GM23338 (cell line): ENCODE data around the gene KCND2. TPM values are rescaled to one million over a fixed set of nuclear protein-coding genes. Genes with fewer than 3 reads are reported as not detected.

ENCODE experiments used
- ATAC-seq: fragments of 200-7000 bp; cut with Tn5 transposase; 3 replicates; pipeline ENCODE4 v1.9.1; 2020
- DNase-seq: peaks from one replicate; pipeline ENCODE4 v3.0.0-alpha.2; 2015; ENCODE audit warnings: low spot score
- H2AFZ ChIP-seq: fragments of 200-600 bp; sonication (generic); 2 replicates; pipeline ENCODE4 v1.8.0; 2016; ENCODE audit warnings: antibody characterized with exemption, mild to moderate bottlenecking, moderate library complexity
- H3F3A ChIP-seq: fragments of 200-600 bp; sonication (generic); replicated peaks from 2 replicates; pipeline ENCODE4 v1.8.0; 2017; ENCODE audit warnings: antibody characterized with exemption, mixed run types, low read depth
- H3K27ac ChIP-seq: fragments of 200-600 bp; sonication (generic); 2 replicates; pipeline ENCODE4 v1.6.1; 2016; ENCODE audit warnings: low read depth
- H3K27me3 ChIP-seq: fragments of 200-600 bp; sonication (generic); 2 replicates; pipeline ENCODE4 v1.8.0; 2016; ENCODE audit warnings: mild to moderate bottlenecking, mixed run types, moderate library complexity; ENCODE audit not compliant: insufficient read depth
- H3K36me3 ChIP-seq: fragments of 200-600 bp; sonication (generic); 2 replicates; pipeline ENCODE4 v1.8.0; 2016; ENCODE audit warnings: mild to moderate bottlenecking; ENCODE audit not compliant: insufficient read depth
- H3K4me1 ChIP-seq: fragments of 200-600 bp; sonication (generic); 2 replicates; pipeline ENCODE4 v1.8.0; 2016; ENCODE audit warnings: mild to moderate bottlenecking, moderate library complexity; ENCODE audit not compliant: insufficient read depth
- H3K4me2 ChIP-seq: fragments of 200-600 bp; sonication (generic); 2 replicates; pipeline ENCODE4 v1.7.1; 2017; ENCODE audit warnings: mixed run types
- H3K4me3 ChIP-seq: fragments of 200-600 bp; sonication (generic); 2 replicates; pipeline ENCODE4 v1.6.1; 2016; ENCODE audit warnings: mixed run types
- H3K79me2 ChIP-seq: fragments of 200-600 bp; sonication (generic); replicated peaks from 2 replicates; pipeline ENCODE4 v1.8.0; 2017; ENCODE audit warnings: mild to moderate bottlenecking; ENCODE audit not compliant: insufficient read depth
- H3K9me2 ChIP-seq: fragments of 200-600 bp; sonication (generic); 2 replicates; pipeline ENCODE4 v1.8.0; 2017; ENCODE audit not compliant: insufficient read depth
- H4K20me1 ChIP-seq: fragments of 200-600 bp; sonication (generic); replicated peaks from 2 replicates; pipeline ENCODE4 v1.8.0; 2017; ENCODE audit warnings: mild to moderate bottlenecking; ENCODE audit not compliant: insufficient read depth
- H3K27ac Mint-ChIP-seq: 2 replicates; pipeline ENCODE4 v1.8.0; 2020; ENCODE audit warnings: inconsistent platforms, mild to moderate bottlenecking, moderate library complexity, mixed read lengths
- H3K27me3 Mint-ChIP-seq: 3 replicates; pipeline ENCODE4 v1.8.0; 2022; ENCODE audit warnings: low read depth, mild to moderate bottlenecking, moderate library complexity, mixed read lengths, inconsistent platforms; ENCODE audit not compliant: insufficient read depth, poor library complexity
- H3K36me3 Mint-ChIP-seq: 3 replicates; pipeline ENCODE4 v1.8.0; 2021; ENCODE audit warnings: low read depth, mild to moderate bottlenecking, inconsistent platforms, moderate library complexity, mixed read lengths
- H3K4me1 Mint-ChIP-seq: 3 replicates; pipeline ENCODE4 v1.8.0; 2020; ENCODE audit warnings: mild to moderate bottlenecking, inconsistent platforms, mixed read lengths
- H3K4me3 Mint-ChIP-seq: 3 replicates; pipeline ENCODE4 v1.8.0; 2021; ENCODE audit warnings: moderate library complexity, mild to moderate bottlenecking, inconsistent platforms, mixed read lengths
- H3K9me3 Mint-ChIP-seq: 3 replicates; pipeline ENCODE4 v1.8.0; 2020; ENCODE audit warnings: moderate library complexity, mild to moderate bottlenecking, inconsistent platforms, mixed read lengths
- CREB1 ChIP-seq: fragments of 250-450 bp; sonication (Bioruptor Pico); IDR thresholded peaks from 2 replicates; pipeline ENCODE4 v1.5.0; 2020; ENCODE audit warnings: low read depth, mild to moderate bottlenecking, moderate library complexity
- EZH2 ChIP-seq: fragments of 200-600 bp; sonication (generic); IDR thresholded peaks from one replicate; pipeline ENCODE4 v1.8.0; 2017; ENCODE audit warnings: antibody characterized with exemption, mild to moderate bottlenecking, low read depth; ENCODE audit not compliant: unreplicated experiment
- EZH2phosphoT487 ChIP-seq: fragments of 200-600 bp; sonication (generic); IDR thresholded peaks from one replicate; pipeline ENCODE4 v1.8.1; 2018; ENCODE audit warnings: antibody characterized with exemption; ENCODE audit not compliant: unreplicated experiment
- JUNB ChIP-seq: IDR thresholded peaks from one replicate; pipeline ENCODE4 v1.6.1; 2016; ENCODE audit warnings: antibody characterized with exemption; ENCODE audit not compliant: unreplicated experiment
- NANOG ChIP-seq: IDR thresholded peaks from 2 replicates; pipeline ENCODE4 v1.6.1; 2016; ENCODE audit warnings: antibody characterized with exemption, borderline replicate concordance
- POLR2AphosphoS5 ChIP-seq: IDR thresholded peaks from 2 replicates; pipeline ENCODE4 v1.6.1; 2016; ENCODE audit warnings: antibody characterized with exemption, low read depth
- STAT1 ChIP-seq: IDR thresholded peaks from one replicate; pipeline ENCODE4 v1.6.1; 2016; ENCODE audit warnings: antibody characterized with exemption; ENCODE audit not compliant: unreplicated experiment
- ZNF114 ChIP-seq: fragments of 250-450 bp; sonication (Bioruptor Pico); IDR thresholded peaks from 2 replicates; pipeline ENCODE4 v1.5.0; 2020; ENCODE audit warnings: mild to moderate bottlenecking, moderate library complexity
- ZNF331 ChIP-seq: fragments of 250-450 bp; sonication (Bioruptor Pico); IDR thresholded peaks from 2 replicates; pipeline ENCODE4 v1.5.0; 2020; ENCODE audit warnings: low read depth, mild to moderate bottlenecking, moderate library complexity
- polyA plus RNA-seq: library from polyadenylated mRNA; unstranded; fragments of >200 nt; fragmentation: Nextera tagmentation; extraction: Ambion mirVana; gene quantifications from 2 replicates; pipeline ENCODE4 v1.2.1, GENCODE V29; 2016
- total RNA-seq: library from RNA; depleted of rRNA; stranded (reverse); fragments of >200 nt; shearing (Covaris generic); gene quantifications from 2 replicates; pipeline ENCODE4 v1.2.3, GENCODE V29; 2014
- TF ChIP-seq, protein P1 (sequence below), 2 experiments: fragments of 200-600 bp in 1 of 2; sonication (generic) in 1 of 2; conservative IDR thresholded peaks; 2 replicates each; pipeline versions ENCODE4 v1.5.1 to v1.6.1; 2016 to 2017; ENCODE audit warnings: antibody characterized with exemption in 2 of 2, low read depth in 2 of 2, mild to moderate bottlenecking in 2 of 2, moderate library complexity in 1 of 2
- TF ChIP-seq, protein P2 (sequence below): IDR thresholded peaks from one replicate; pipeline ENCODE4 v1.6.1; 2018; ENCODE audit warnings: antibody characterized with exemption; ENCODE audit not compliant: unreplicated experiment
- TF ChIP-seq, protein P3 (sequence below): IDR thresholded peaks from 2 replicates; pipeline ENCODE4 v1.6.1; 2016; ENCODE audit warnings: antibody characterized with exemption
- TF ChIP-seq, protein P4 (sequence below): fragments of 250-450 bp; sonication (Bioruptor Pico); IDR thresholded peaks from 2 replicates; pipeline ENCODE4 v1.5.0; 2020; ENCODE audit warnings: mild to moderate bottlenecking, moderate library complexity

The KCND2 gene
- total and polyA plus RNA-seq, 2 experiments from 2014 or later = 7.1 to 15.6 TPM

DNA sequence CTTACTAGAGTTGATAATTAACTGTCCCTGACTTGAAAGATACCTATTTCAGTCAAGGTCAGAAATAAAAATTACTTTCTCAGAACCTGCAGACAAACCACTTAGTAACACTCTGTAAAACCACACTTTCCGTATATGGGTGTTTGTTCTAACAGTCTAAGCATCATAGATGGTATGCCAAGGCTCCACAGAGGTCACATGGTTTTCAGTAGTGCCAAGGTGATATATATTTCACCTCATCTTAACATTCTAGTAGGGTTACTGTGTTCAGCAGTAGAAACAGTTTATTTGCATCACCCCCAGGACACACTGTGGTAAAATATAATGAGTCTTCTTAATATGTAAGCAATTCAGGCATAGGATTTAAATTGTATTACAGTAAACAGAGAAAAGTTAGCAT lies 61.5 kb downstream of the KCND2 start:
- no peak for TF ChIP-seq ZNF331 (CRISPR knock-in tag)
- TF ChIP-seq POLR2AphosphoS5 = no peak
- no peak for TF ChIP-seq EZH2
- no peak for TF ChIP-seq EZH2phosphoT487
- TF ChIP-seq, protein P1, sequence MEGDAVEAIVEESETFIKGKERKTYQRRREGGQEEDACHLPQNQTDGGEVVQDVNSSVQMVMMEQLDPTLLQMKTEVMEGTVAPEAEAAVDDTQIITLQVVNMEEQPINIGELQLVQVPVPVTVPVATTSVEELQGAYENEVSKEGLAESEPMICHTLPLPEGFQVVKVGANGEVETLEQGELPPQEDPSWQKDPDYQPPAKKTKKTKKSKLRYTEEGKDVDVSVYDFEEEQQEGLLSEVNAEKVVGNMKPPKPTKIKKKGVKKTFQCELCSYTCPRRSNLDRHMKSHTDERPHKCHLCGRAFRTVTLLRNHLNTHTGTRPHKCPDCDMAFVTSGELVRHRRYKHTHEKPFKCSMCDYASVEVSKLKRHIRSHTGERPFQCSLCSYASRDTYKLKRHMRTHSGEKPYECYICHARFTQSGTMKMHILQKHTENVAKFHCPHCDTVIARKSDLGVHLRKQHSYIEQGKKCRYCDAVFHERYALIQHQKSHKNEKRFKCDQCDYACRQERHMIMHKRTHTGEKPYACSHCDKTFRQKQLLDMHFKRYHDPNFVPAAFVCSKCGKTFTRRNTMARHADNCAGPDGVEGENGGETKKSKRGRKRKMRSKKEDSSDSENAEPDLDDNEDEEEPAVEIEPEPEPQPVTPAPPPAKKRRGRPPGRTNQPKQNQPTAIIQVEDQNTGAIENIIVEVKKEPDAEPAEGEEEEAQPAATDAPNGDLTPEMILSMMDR (conservative IDR thresholded peaks at IDR 0.05; ENCODE audit: low read depth in 2 of 2) = no peak
- TF ChIP-seq JUNB = no peak
- TF ChIP-seq CREB1 = no peak
- TF ChIP-seq STAT1 = no peak
- TF ChIP-seq, protein P2, sequence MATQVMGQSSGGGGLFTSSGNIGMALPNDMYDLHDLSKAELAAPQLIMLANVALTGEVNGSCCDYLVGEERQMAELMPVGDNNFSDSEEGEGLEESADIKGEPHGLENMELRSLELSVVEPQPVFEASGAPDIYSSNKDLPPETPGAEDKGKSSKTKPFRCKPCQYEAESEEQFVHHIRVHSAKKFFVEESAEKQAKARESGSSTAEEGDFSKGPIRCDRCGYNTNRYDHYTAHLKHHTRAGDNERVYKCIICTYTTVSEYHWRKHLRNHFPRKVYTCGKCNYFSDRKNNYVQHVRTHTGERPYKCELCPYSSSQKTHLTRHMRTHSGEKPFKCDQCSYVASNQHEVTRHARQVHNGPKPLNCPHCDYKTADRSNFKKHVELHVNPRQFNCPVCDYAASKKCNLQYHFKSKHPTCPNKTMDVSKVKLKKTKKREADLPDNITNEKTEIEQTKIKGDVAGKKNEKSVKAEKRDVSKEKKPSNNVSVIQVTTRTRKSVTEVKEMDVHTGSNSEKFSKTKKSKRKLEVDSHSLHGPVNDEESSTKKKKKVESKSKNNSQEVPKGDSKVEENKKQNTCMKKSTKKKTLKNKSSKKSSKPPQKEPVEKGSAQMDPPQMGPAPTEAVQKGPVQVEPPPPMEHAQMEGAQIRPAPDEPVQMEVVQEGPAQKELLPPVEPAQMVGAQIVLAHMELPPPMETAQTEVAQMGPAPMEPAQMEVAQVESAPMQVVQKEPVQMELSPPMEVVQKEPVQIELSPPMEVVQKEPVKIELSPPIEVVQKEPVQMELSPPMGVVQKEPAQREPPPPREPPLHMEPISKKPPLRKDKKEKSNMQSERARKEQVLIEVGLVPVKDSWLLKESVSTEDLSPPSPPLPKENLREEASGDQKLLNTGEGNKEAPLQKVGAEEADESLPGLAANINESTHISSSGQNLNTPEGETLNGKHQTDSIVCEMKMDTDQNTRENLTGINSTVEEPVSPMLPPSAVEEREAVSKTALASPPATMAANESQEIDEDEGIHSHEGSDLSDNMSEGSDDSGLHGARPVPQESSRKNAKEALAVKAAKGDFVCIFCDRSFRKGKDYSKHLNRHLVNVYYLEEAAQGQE = no peak
- no peak for TF ChIP-seq NANOG
- TF ChIP-seq ZNF114 (CRISPR knock-in tag) = no peak
- TF ChIP-seq, protein P3, sequence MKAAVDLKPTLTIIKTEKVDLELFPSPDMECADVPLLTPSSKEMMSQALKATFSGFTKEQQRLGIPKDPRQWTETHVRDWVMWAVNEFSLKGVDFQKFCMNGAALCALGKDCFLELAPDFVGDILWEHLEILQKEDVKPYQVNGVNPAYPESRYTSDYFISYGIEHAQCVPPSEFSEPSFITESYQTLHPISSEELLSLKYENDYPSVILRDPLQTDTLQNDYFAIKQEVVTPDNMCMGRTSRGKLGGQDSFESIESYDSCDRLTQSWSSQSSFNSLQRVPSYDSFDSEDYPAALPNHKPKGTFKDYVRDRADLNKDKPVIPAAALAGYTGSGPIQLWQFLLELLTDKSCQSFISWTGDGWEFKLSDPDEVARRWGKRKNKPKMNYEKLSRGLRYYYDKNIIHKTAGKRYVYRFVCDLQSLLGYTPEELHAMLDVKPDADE = no peak
- TF ChIP-seq, protein P4, sequence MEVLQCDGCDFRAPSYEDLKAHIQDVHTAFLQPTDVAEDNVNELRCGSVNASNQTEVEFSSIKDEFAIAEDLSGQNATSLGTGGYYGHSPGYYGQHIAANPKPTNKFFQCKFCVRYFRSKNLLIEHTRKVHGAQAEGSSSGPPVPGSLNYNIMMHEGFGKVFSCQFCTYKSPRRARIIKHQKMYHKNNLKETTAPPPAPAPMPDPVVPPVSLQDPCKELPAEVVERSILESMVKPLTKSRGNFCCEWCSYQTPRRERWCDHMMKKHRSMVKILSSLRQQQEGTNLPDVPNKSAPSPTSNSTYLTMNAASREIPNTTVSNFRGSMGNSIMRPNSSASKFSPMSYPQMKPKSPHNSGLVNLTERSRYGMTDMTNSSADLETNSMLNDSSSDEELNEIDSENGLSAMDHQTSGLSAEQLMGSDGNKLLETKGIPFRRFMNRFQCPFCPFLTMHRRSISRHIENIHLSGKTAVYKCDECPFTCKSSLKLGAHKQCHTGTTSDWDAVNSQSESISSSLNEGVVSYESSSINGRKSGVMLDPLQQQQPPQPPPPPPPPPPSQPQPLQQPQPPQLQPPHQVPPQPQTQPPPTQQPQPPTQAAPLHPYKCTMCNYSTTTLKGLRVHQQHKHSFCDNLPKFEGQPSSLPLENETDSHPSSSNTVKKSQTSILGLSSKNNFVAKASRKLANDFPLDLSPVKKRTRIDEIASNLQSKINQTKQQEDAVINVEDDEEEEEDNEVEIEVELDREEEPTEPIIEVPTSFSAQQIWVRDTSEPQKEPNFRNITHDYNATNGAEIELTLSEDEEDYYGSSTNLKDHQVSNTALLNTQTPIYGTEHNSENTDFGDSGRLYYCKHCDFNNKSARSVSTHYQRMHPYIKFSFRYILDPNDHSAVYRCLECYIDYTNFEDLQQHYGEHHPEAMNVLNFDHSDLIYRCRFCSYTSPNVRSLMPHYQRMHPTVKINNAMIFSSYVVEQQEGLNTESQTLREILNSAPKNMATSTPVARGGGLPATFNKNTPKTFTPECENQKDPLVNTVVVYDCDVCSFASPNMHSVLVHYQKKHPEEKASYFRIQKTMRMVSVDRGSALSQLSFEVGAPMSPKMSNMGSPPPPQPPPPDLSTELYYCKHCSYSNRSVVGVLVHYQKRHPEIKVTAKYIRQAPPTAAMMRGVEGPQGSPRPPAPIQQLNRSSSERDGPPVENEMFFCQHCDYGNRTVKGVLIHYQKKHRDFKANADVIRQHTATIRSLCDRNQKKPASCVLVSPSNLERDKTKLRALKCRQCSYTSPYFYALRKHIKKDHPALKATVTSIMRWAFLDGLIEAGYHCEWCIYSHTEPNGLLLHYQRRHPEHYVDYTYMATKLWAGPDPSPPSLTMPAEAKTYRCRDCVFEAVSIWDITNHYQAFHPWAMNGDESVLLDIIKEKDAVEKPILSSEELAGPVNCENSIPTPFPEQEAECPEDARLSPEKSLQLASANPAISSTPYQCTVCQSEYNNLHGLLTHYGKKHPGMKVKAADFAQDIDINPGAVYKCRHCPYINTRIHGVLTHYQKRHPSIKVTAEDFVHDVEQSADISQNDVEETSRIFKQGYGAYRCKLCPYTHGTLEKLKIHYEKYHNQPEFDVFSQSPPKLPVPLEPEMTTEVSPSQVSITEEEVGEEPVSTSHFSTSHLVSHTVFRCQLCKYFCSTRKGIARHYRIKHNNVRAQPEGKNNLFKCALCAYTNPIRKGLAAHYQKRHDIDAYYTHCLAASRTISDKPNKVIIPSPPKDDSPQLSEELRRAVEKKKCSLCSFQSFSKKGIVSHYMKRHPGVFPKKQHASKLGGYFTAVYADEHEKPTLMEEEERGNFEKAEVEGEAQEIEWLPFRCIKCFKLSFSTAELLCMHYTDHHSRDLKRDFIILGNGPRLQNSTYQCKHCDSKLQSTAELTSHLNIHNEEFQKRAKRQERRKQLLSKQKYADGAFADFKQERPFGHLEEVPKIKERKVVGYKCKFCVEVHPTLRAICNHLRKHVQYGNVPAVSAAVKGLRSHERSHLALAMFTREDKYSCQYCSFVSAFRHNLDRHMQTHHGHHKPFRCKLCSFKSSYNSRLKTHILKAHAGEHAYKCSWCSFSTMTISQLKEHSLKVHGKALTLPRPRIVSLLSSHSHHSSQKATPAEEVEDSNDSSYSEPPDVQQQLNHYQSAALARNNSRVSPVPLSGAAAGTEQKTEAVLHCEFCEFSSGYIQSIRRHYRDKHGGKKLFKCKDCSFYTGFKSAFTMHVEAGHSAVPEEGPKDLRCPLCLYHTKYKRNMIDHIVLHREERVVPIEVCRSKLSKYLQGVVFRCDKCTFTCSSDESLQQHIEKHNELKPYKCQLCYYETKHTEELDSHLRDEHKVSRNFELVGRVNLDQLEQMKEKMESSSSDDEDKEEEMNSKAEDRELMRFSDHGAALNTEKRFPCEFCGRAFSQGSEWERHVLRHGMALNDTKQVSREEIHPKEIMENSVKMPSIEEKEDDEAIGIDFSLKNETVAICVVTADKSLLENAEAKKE = no peak
- Histone ChIP-seq H3K4me1 (no peaks in the 10 kb centered on the region), H3F3A (no peaks in the 10 kb centered on the region), H4K20me1 (no peaks in the 10 kb centered on the region), H3K4me3 (no peak overlapping the region), H3K4me2 (no peak overlapping the region), H3K27ac (no peak overlapping the region), H3K27me3 (no peaks in the 10 kb centered on the region), H3K36me3 (no peaks in the 10 kb centered on the region), H3K79me2 (no peaks in the 10 kb centered on the region), H3K9me2 (no peaks in the 10 kb centered on the region), H2AFZ (no peak overlapping the region)
- Mint-ChIP-seq H3K4me1 (peaks cover 6% of the 10 kb centered on the region; the same call in 2 of the 3 replicates), H3K4me3 (no peak overlapping the region), H3K9me3 (no peaks in the 10 kb centered on the region), H3K27me3 (no peaks in the 10 kb centered on the region), H3K27ac (no peak overlapping the region), H3K36me3 (no peaks in the 10 kb centered on the region)
- DNase-seq (no peak), ATAC-seq (no peak)
